Effector CD8-positive, alpha-beta T cell (primary cell): ENCODE results near the gene TANGO2.

ENCODE experiments used
- DNase-seq: peaks from one replicate; lab custom pipeline; 2025; lab: John Stamatoyannopoulos, UW
- total RNA-seq, 4 experiments: gene quantifications; one replicate each; lab custom pipeline; 2026; lab: John Stamatoyannopoulos, UW

Gene TANGO2
- 38.1 to 71.6 (median 53.3) reads per million in 4 experiments for total RNA-seq

- peak; percentile 85 for DNase-seq
Observed at GRCh38 chr22:20020533-20021195, at the start of gene TANGO2. Gene TANGO2 (plus strand): TSS chr22:20021110. CDS start chr22:20036799, 15,689 bp downstream.

GRCh38 chr22:19971276-19972124, 49.4 kb upstream of the TANGO2 start:
- DNase-seq, result no peak

- no peak for DNase-seq
Observed at GRCh38 chr22:19972251-19972650, 48.7 kb upstream of the TANGO2 start.

GRCh38 chr22:19972652-19973550, 48.0 kb upstream of the TANGO2 start:
- DNase-seq, result no peak

GRCh38 chr22:19973551-19974267, 47.2 kb upstream of the TANGO2 start:
- no peak for DNase-seq

- no peak for DNase-seq
Observed at GRCh38 chr22:19974268-19974861, 46.5 kb upstream of the TANGO2 start.

GRCh38 chr22:19974935-19975706, 45.8 kb upstream of the TANGO2 start:
- no peak for DNase-seq

GRCh38 chr22:19975707-19976035, 45.2 kb upstream of the TANGO2 start:
- DNase-seq, result no peak

GRCh38 chr22:19976671-19977070, 44.2 kb upstream of the TANGO2 start:
- DNase-seq, result no peak

- DNase-seq, result no peak
Observed at GRCh38 chr22:19977296-19978243, 43.3 kb upstream of the TANGO2 start.

GRCh38 chr22:19978748-19979147, 42.2 kb upstream of the TANGO2 start:
- no peak for DNase-seq

- no peak for DNase-seq
Observed at GRCh38 chr22:19979712-19980493, 41.0 kb upstream of the TANGO2 start.

- no peak for DNase-seq
Observed at GRCh38 chr22:19980766-19981165, 40.1 kb upstream of the TANGO2 start.

- DNase-seq, result no peak
Observed at GRCh38 chr22:19981171-19981960, 39.5 kb upstream of the TANGO2 start.

- no peak for DNase-seq
Observed at GRCh38 chr22:19981961-19982920, 38.7 kb upstream of the TANGO2 start.

GRCh38 chr22:19982991-19983578, 37.8 kb upstream of the TANGO2 start:
- DNase-seq, result no peak
